Progenitor cell of endocrine pancreas (in vitro differentiated cells): ENCODE measurements around the gene BLID. TPM values are rescaled to one million over a fixed set of nuclear protein-coding genes. Genes with fewer than 3 reads are reported as not detected.

Source experiments
- DNase-seq: peaks from one replicate; pipeline ENCODE4 v3.0.0; 2021; ENCODE audit warnings: low spot score; ENCODE audit not compliant: unreplicated experiment
- H3K27ac Mint-ChIP-seq: 2 replicates; pipeline ENCODE4 v1.8.0; 2021; ENCODE audit warnings: mild to moderate bottlenecking, moderate library complexity, mixed read lengths
- H3K27me3 Mint-ChIP-seq: 2 replicates; pipeline ENCODE4 v1.8.0; 2021; ENCODE audit warnings: mixed read lengths
- H3K36me3 Mint-ChIP-seq: 2 replicates; pipeline ENCODE4 v1.8.0; 2022; ENCODE audit warnings: mixed read lengths; ENCODE audit not compliant: insufficient read depth
- H3K4me1 Mint-ChIP-seq: 2 replicates; pipeline ENCODE4 v1.8.0; 2021; ENCODE audit warnings: low read depth, mixed read lengths
- H3K4me3 Mint-ChIP-seq: 2 replicates; pipeline ENCODE4 v1.8.0; 2021; ENCODE audit warnings: low read depth, mild to moderate bottlenecking, moderate library complexity, mixed read lengths
- H3K9me3 Mint-ChIP-seq: 2 replicates; pipeline ENCODE4 v1.8.0; 2021; ENCODE audit warnings: low read depth, mixed read lengths
- long read RNA-seq: library from polyadenylated mRNA; unstranded; transcript quantifications from one replicate; pipeline ENCODE4 v2.0.0, GENCODE V29; 2020
- total RNA-seq: library from RNA; stranded (reverse); gene quantifications from 2 replicates; pipeline ENCODE4 v1.2.1, GENCODE V29; 2021
- TF ChIP-seq, protein P1 (sequence below): fragments of 200-600 bp; sonication (generic); IDR thresholded peaks from one replicate; pipeline ENCODE4 v1.5.0; 2021; ENCODE audit warnings: antibody characterized with exemption, mild to moderate bottlenecking; ENCODE audit not compliant: unreplicated experiment

The BLID gene, protein sequence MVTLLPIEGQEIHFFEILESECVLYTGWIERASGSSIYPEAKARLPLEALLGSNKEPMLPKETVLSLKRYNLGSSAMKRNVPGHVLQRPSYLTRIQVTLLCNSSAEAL
- not detected in 2 replicates for total RNA-seq
- long read RNA-seq: 0 reads

DNA sequence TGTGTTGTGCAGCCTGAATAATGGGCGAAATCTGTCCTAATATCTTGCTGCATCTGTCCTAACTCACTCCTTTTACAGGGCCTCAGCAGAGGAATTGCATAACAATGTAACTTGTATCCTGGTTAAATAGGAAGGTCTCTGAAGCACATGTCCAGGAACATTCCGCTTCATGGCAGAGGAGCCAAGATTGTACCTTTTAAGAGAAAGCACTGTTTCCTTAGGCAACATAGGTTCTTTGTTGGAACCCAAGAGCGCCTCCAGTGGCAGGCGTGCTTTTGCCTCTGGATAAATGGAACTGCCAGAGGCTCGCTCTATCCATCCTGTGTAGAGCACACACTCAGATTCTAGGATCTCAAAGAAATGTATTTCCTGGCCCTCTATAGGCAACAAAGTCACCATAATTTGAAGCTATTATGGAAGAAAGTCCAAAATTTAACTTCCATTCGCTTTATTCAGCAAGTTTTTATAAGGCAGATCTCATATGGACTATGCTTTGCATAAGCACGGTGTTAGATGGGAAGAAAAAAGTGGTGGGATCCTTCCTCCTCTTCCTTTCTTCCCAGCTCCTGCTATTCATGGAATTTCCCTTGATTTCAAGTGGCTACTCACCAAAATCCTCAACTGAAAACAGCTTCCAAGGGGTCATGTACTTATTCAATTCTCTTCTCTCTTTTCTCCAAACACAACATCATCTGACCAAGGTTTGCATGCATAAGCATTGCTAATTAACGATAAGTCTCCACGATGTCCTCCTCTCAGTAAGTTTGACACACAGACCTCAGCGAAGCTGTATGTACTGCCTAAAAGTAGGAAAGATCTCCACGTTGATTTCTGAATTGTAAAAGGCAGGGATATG lies at the start of gene BLID:
BLID (minus strand) TSS at position 692 of the 856 bp plus-strand sequence; CDS start at position 399, 293 bp downstream.
- Mint-ChIP-seq H3K27ac (no peak within 1 kb of the TSS), H3K4me1 (peaks cover 5% of the 10 kb centered on the region), H3K9me3 (no peaks in the 10 kb centered on the region), H3K4me3 (no peak within 1 kb of the TSS), H3K27me3 (no peaks in the 10 kb centered on the region), H3K36me3 (no peaks in the 10 kb centered on the region)
- DNase-seq: peak; percentile 20
- TF ChIP-seq, protein P1, sequence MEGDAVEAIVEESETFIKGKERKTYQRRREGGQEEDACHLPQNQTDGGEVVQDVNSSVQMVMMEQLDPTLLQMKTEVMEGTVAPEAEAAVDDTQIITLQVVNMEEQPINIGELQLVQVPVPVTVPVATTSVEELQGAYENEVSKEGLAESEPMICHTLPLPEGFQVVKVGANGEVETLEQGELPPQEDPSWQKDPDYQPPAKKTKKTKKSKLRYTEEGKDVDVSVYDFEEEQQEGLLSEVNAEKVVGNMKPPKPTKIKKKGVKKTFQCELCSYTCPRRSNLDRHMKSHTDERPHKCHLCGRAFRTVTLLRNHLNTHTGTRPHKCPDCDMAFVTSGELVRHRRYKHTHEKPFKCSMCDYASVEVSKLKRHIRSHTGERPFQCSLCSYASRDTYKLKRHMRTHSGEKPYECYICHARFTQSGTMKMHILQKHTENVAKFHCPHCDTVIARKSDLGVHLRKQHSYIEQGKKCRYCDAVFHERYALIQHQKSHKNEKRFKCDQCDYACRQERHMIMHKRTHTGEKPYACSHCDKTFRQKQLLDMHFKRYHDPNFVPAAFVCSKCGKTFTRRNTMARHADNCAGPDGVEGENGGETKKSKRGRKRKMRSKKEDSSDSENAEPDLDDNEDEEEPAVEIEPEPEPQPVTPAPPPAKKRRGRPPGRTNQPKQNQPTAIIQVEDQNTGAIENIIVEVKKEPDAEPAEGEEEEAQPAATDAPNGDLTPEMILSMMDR: peak; percentile 74

DNA sequence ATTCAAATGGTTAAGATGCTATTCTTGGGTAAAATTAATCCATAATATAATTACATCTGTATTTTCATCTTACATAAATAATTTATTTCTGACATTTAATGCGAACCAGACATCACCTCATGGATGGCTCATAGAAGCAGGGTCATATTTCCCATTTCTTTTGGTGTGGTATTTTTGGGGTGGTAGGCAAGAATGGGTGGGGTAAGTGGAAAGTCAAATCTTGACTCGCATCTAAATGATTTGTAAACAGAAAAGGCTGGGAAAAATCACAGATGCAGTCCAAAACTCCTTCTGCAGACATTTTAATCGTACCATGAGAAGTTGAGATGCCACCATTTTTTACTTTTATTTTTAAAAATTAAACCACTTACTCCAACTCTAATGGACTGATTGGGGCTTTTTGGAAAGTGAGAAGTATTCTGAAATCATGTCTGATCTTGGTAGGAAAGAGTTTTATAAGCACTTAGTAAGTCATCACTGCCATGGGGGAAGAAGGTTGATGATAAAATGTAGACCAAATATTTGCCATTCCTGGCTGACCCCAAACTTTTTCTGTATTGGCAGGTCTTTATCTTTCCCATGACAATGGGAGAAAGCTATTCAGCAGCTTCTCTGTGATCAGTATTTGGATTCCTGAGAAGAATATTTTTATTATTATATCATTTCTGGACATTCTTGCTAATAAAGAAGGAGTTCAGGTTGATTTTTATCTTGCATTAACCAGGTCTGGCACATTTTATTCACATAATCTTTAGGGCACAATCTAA lies 47.2 kb upstream of the BLID start:
- Mint-ChIP-seq H3K27ac (no peak overlapping the region), H3K9me3 (no peaks in the 10 kb centered on the region), H3K36me3 (no peaks in the 10 kb centered on the region), H3K4me3 (no peak overlapping the region), H3K27me3 (no peaks in the 10 kb centered on the region), H3K4me1 (peaks cover 8% of the 10 kb centered on the region)
- DNase-seq: no peak
- TF ChIP-seq, protein P1: no peak

DNA sequence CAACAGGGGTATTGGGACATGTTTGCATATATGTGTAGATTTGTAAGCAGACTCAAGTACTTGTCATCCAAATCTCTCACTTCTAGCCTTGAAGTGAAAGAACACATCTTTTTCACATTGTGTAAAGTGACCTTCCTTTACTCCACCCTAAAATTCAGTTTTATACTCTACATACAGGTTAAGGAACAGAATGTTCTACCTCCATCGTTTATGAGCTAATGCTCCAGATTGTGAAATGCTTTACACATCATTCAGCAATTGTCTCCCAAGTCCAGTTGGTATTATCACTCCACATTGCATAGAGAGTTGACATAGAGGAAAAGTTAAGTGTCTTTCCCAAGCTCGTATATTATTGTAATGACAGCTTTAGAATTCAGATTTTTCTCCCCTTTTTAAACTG lies 46.1 kb upstream of the BLID start:
- no peaks in the 10 kb centered on the region for H3K9me3 Mint-ChIP-seq
- H3K27ac Mint-ChIP-seq: no peak overlapping the region
- H3K4me1 Mint-ChIP-seq: peaks cover 8% of the 10 kb centered on the region
- DNase-seq: no peak
- H3K27me3 Mint-ChIP-seq: peaks cover 5% of the 10 kb centered on the region
- TF ChIP-seq, protein P1: no peak
- H3K36me3 Mint-ChIP-seq: no peaks in the 10 kb centered on the region
- H3K4me3 Mint-ChIP-seq: no peak overlapping the region

DNA sequence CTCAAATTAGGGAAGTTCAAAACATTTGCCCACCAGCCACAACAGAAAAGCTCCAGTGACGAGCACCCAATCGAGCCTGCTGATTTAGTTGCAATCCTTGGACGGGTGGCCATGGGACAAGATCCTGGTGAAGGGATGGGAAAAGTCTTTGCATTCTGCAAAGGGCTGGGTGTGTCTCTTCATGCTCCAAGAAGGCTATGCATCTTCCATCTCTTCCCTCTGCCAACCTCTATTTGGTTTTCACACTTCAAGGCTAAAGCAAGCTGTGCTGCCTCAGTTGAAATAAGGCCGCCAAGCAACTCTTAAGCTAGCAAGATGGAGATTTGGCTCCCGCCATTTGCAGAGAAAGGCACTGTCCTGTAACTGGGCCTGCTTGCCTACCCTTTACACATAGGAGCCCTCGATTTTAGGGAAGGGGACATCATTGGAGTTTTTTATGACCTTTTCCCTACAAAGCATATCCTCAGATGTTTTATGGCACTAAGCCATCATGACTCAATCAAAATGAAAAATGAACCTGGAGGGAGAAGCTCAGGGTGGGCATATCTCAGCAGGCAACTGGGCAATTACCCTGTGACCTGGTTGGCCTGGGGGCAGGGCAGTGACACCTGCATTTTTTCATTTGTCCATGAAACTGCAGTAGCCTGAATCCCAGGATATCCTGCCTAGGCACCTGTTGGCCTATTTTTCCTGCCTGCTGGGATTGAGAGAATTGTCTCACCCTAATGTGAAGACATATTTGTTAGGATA lies 45.0 kb upstream of the BLID start:
- DNase-seq: no peak
- peaks cover 12% of the 10 kb centered on the region for H3K27me3 Mint-ChIP-seq
- TF ChIP-seq, protein P1: no peak
- no peaks in the 10 kb centered on the region for H3K36me3 Mint-ChIP-seq
- H3K27ac Mint-ChIP-seq: no peak overlapping the region
- no peak overlapping the region for H3K4me3 Mint-ChIP-seq
- H3K4me1 Mint-ChIP-seq: peaks cover 8% of the 10 kb centered on the region
- H3K9me3 Mint-ChIP-seq: no peaks in the 10 kb centered on the region

DNA sequence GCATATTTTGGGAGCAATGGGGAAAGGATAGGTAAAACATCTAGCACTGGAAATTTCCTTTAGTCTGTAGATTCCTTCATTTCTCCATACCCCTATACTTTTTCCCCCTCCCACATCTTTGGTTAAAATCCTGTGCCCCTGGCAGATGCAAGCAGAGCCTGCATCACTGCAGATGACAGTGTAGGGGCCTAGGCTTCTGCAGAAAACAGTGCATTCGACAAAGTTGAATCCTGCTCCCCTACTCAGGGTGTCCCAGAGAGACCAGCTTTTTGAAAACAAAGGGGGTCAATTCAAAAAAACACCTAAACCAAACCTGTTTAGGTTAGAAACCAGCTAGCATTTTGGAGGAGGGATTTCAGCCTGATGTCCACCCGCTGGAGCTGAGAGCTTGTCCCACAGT lies 43.8 kb upstream of the BLID start:
- H3K4me3 Mint-ChIP-seq: no peak overlapping the region
- no peak for DNase-seq
- peaks cover 8% of the 10 kb centered on the region for H3K4me1 Mint-ChIP-seq
- H3K36me3 Mint-ChIP-seq: no peaks in the 10 kb centered on the region
- peaks cover 12% of the 10 kb centered on the region for H3K27me3 Mint-ChIP-seq
- TF ChIP-seq, protein P1: no peak
- no peaks in the 10 kb centered on the region for H3K9me3 Mint-ChIP-seq
- no peak overlapping the region for H3K27ac Mint-ChIP-seq
